IMR-90 (cell line): ENCODE data around the gene KLK1. TPM values are rescaled to one million over a fixed set of nuclear protein-coding genes. Genes with fewer than 3 reads are reported as not detected.

Experiments
- ATAC-seq: fragments of 200-7000 bp; cut with Tn5 transposase; 2 replicates; pipeline ENCODE4 v1.9.1; 2020; ENCODE audit warnings: low read depth, mild to moderate bottlenecking, moderate library complexity
- BruUV-seq: library from RNA; stranded (reverse); fragments of 400-500 nt; replicated peaks from 2 replicates; lab custom pipeline; 2021; lab: Mats Ljungman, UMichigan
- CTCF ChIA-PET: fragments of 300-600 bp; formaldehyde crosslinking; extraction: SDS; loops from one replicate; lab custom pipeline; 2021; ENCODE audit warnings: antibody characterized with exemption; lab: Yijun Ruan, JAX
- POLR2A ChIA-PET: fragments of 300-600 bp; sonication (Branson Sonifier 250); formaldehyde crosslinking; loops from one replicate; lab custom pipeline; 2022; ENCODE audit warnings: antibody characterized with exemption; ENCODE audit not compliant: unreplicated experiment; lab: Charles Lee
- DNase-seq: peaks from one replicate; pipeline ENCODE4 v3.0.0; 2013
- H2AFZ ChIP-seq: replicated peaks from 2 replicates; pipeline ENCODE3; 2013; ENCODE audit warnings: low read length, mild to moderate bottlenecking; ENCODE audit not compliant: poor library complexity
- H2AK5ac ChIP-seq: 2 replicates; pipeline ENCODE4 v1.6.1; 2013; ENCODE audit warnings: low read depth, low read length, inconsistent platforms
- H2AK9ac ChIP-seq: replicated peaks from 2 replicates; pipeline ENCODE3; 2013; ENCODE audit warnings: mild to moderate bottlenecking, low read depth, low read length, moderate library complexity; ENCODE audit not compliant: poor library complexity
- H2BK120ac ChIP-seq: 2 replicates; pipeline ENCODE4 v1.6.1; 2013; ENCODE audit warnings: low read depth, low read length, inconsistent platforms
- H2BK15ac ChIP-seq: 3 replicates; pipeline ENCODE4 v1.6.1; 2013; ENCODE audit warnings: low read depth, low read length, inconsistent platforms
- H2BK20ac ChIP-seq: 2 replicates; pipeline ENCODE4 v1.6.1; 2013; ENCODE audit warnings: low read depth, mild to moderate bottlenecking, inconsistent platforms, low read length, moderate library complexity
- H2BK5ac ChIP-seq: 2 replicates; pipeline ENCODE4 v1.6.1; 2013; ENCODE audit warnings: mild to moderate bottlenecking, low read depth, low read length, inconsistent platforms; ENCODE audit not compliant: poor library complexity, severe bottlenecking
- H3K14ac ChIP-seq: replicated peaks from 2 replicates; pipeline ENCODE4 v1.6.1; 2013; ENCODE audit warnings: low read depth, low read length, inconsistent platforms
- H3K18ac ChIP-seq: 2 replicates; pipeline ENCODE4 v1.6.1; 2013; ENCODE audit warnings: low read depth, low read length, control low read depth
- H3K23ac ChIP-seq: 2 replicates; pipeline ENCODE4 v1.6.1; 2013; ENCODE audit warnings: low read depth, low read length, inconsistent platforms
- H3K27ac ChIP-seq: 2 replicates; pipeline ENCODE4 v1.5.1; 2013; ENCODE audit warnings: mild to moderate bottlenecking, control low read depth, low read length; ENCODE audit not compliant: insufficient read depth
- H3K27me3 ChIP-seq: 2 replicates; pipeline ENCODE4 v1.6.1; 2013; ENCODE audit warnings: low read length; ENCODE audit not compliant: control insufficient read depth, insufficient read depth
- H3K36me3 ChIP-seq: 2 replicates; pipeline ENCODE4 v1.6.1; 2013; ENCODE audit warnings: low read length, mixed read lengths; ENCODE audit not compliant: control insufficient read depth, insufficient read depth
- H3K4ac ChIP-seq: 2 replicates; pipeline ENCODE4 v1.6.1; 2013; ENCODE audit warnings: low read depth, low read length, inconsistent platforms
- H3K4me1 ChIP-seq: 2 replicates; pipeline ENCODE4 v1.6.1; 2013; ENCODE audit warnings: low read length, mixed read lengths; ENCODE audit not compliant: control insufficient read depth, insufficient read depth
- H3K4me2 ChIP-seq: 2 replicates; pipeline ENCODE4 v1.6.1; 2013; ENCODE audit warnings: low read depth, mild to moderate bottlenecking, control low read depth, low read length, moderate library complexity
- H3K4me3 ChIP-seq: 2 replicates; pipeline ENCODE4 v1.5.1; 2013; ENCODE audit warnings: low read depth, mild to moderate bottlenecking, control low read depth, low read length, moderate library complexity; ENCODE audit not compliant: insufficient read depth
- H3K56ac ChIP-seq: 2 replicates; pipeline ENCODE4 v1.6.1; 2013; ENCODE audit warnings: low read length, inconsistent platforms; ENCODE audit not compliant: insufficient read depth; ENCODE audit errors: extremely low read depth
- H3K79me1 ChIP-seq, 2 experiments: 2 replicates each; pipeline ENCODE4 v1.6.1; 2013; ENCODE audit warnings: low read length in 2 of 2, inconsistent platforms in 1 of 2, low read depth in 1 of 2
- H3K9ac ChIP-seq: 2 replicates; pipeline ENCODE4 v1.6.1; 2013; ENCODE audit warnings: low read depth, low read length, control low read depth
- H3K9me1 ChIP-seq: 2 replicates; pipeline ENCODE4 v1.6.1; 2013; ENCODE audit warnings: low read length, inconsistent platforms; ENCODE audit not compliant: insufficient read depth
- H3K9me3 ChIP-seq: 2 replicates; pipeline ENCODE4 v1.6.1; 2013; ENCODE audit warnings: low read length; ENCODE audit not compliant: control insufficient read depth, insufficient read depth
- H4K20me1 ChIP-seq: 2 replicates; pipeline ENCODE4 v1.6.1; 2013; ENCODE audit warnings: low read length, inconsistent platforms; ENCODE audit not compliant: insufficient read depth
- H4K5ac ChIP-seq: 2 replicates; pipeline ENCODE4 v1.6.1; 2013; ENCODE audit warnings: mild to moderate bottlenecking, low read depth, low read length, control low read depth
- H4K8ac ChIP-seq, 2 experiments: 2 replicates each; pipeline ENCODE4 v1.6.1; 2013; ENCODE audit warnings: low read depth in 2 of 2, low read length in 2 of 2, control low read depth in 1 of 2, inconsistent platforms in 1 of 2
- H4K91ac ChIP-seq: 2 replicates; pipeline ENCODE4 v1.6.1; 2013; ENCODE audit warnings: low read depth, low read length, inconsistent platforms; ENCODE audit not compliant: insufficient read depth
- BHLHE40 ChIP-seq: fragments of 150-350 bp; IDR thresholded peaks from 2 replicates; pipeline ENCODE4 v1.6.1; 2016; ENCODE audit warnings: mild to moderate bottlenecking, low read depth, low read length
- CHD1 ChIP-seq: IDR thresholded peaks from 2 replicates; pipeline ENCODE4 v1.6.1; 2012; ENCODE audit warnings: low read depth, low read length, improper control_type of control experiment
- FOS ChIP-seq: fragments of 150-350 bp; IDR thresholded peaks from 2 replicates; pipeline ENCODE4 v1.6.1; 2016; ENCODE audit warnings: low read depth, low read length
- MAFK ChIP-seq: IDR thresholded peaks from 2 replicates; pipeline ENCODE4 v1.6.1; 2012; ENCODE audit warnings: low read depth, low read length, improper control_type of control experiment
- MAZ ChIP-seq: IDR thresholded peaks from 2 replicates; pipeline ENCODE4 v1.6.1; 2012; ENCODE audit warnings: low read depth, mild to moderate bottlenecking, low read length, improper control_type of control experiment, moderate library complexity, borderline replicate concordance
- MXI1 ChIP-seq: IDR thresholded peaks from 2 replicates; pipeline ENCODE4 v1.6.1; 2012; ENCODE audit warnings: low read depth, mild to moderate bottlenecking, low read length, moderate library complexity, borderline replicate concordance
- POLR2A ChIP-seq: IDR thresholded peaks from 2 replicates; pipeline ENCODE4 v1.6.1; 2012; ENCODE audit warnings: mild to moderate bottlenecking, low read depth, low read length
- RCOR1 ChIP-seq: IDR thresholded peaks from 2 replicates; pipeline ENCODE4 v1.6.1; 2012; ENCODE audit warnings: mild to moderate bottlenecking, low read length, improper control_type of control experiment; ENCODE audit not compliant: insufficient replicate concordance
- SMC3 ChIP-seq: fragments of 150-350 bp; IDR thresholded peaks from 2 replicates; pipeline ENCODE4 v1.6.1; 2016; ENCODE audit warnings: low read depth, mild to moderate bottlenecking, antibody characterized with exemption, low read length, moderate library complexity
- WGBS, 2 experiments: methylation state at CpG; one replicate each; pipeline versions ENCODE4 v1.1.5 to v1.1.7; 2013; ENCODE audit warnings: missing lambda C conversion rate in 2 of 2; ENCODE audit not compliant: insufficient read length in 1 of 2; ENCODE audit errors: extremely low coverage in 2 of 2; 5-methylcytosine and 5-hydroxymethylcytosine counted together
- dilution Hi-C: fragments of 300-500 bp; cut with HindIII; formaldehyde crosslinking; loops from one replicate; pipeline ENCODE4 v1.14.3; 2018; ENCODE audit warnings: low sequenced_read_pairs; ENCODE audit not compliant: unreplicated experiment
- in situ Hi-C: fragments of 300-500 bp; cut with MboI; formaldehyde crosslinking; loops from 3 replicates; pipeline ENCODE4 v1.14.3; 2019; ENCODE audit warnings: low sequenced_read_pairs, inconsistent platforms, mixed read lengths
- intact Hi-C: fragments of 100-400 bp; cut with micrococcal nuclease; formaldehyde crosslinking; loops from 2 replicates; pipeline ENCODE4 v1.10.0; 2022
- polyA plus RNA-seq, 3 experiments: library from polyadenylated mRNA; depleted of rRNA; stranded (reverse); fragments of >200 nt; gene quantifications; 2 replicates each; pipeline ENCODE4 v1.2.3, GENCODE V29; 2012; ENCODE audit warnings: low replicate concordance in 1 of 3
- total RNA-seq: library from RNA; depleted of rRNA; stranded (reverse); fragments of >200 nt; gene quantifications from 2 replicates; pipeline ENCODE4 v1.2.3, GENCODE V29; 2012
- TF ChIP-seq, protein P1 (sequence below): fragments of 150-350 bp; IDR thresholded peaks from 2 replicates; pipeline ENCODE4 v1.6.1; 2016; ENCODE audit warnings: low read depth, mild to moderate bottlenecking, low read length, moderate library complexity, borderline replicate concordance

Gene KLK1
- total and polyA plus RNA-seq, 2 of the 4 experiments (the other 2 are of a cell fraction): not detected

DNA sequence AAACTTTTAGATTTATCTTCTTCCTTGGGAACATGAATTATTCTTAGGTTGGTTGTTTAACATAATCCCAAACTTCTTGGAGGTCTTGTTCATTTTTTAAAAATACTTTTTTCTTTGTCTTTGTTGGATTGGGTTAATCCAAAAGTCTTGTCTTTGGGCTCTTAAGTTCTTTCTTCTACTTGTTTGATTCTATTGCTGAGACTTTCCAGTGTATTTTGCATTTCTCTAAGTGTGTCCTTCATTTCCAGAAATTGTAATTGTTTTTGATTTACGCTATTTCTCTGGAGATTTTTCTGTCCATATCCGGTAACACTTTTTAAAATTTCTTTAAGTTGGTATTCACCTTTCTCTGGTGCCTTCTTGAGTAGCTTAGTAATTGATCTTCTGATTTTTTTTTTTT lies 19.6 kb upstream of the KLK1 start:
- no peak overlapping the region for H2BK20ac ChIP-seq
- no TSS peak for BruUV-seq
- dilution Hi-C loops: no loop called here
- intact Hi-C loops: no loop called here
- no peak overlapping the region for H2BK15ac ChIP-seq
- H3K9me1 ChIP-seq: no peaks in the 10 kb centered on the region
- H2AK9ac ChIP-seq: no peak overlapping the region
- H3K9ac ChIP-seq: no peak overlapping the region
- ChIA-PET POLR2A (no interaction called here), CTCF (no interaction called here)
- TF ChIP-seq CHD1 (no peak), MXI1 (no peak), FOS (no peak), POLR2A (no peak), RCOR1 (no peak), BHLHE40 (no peak), MAFK (no peak), SMC3 (no peak), MAZ (no peak)
- TF ChIP-seq, protein P1, sequence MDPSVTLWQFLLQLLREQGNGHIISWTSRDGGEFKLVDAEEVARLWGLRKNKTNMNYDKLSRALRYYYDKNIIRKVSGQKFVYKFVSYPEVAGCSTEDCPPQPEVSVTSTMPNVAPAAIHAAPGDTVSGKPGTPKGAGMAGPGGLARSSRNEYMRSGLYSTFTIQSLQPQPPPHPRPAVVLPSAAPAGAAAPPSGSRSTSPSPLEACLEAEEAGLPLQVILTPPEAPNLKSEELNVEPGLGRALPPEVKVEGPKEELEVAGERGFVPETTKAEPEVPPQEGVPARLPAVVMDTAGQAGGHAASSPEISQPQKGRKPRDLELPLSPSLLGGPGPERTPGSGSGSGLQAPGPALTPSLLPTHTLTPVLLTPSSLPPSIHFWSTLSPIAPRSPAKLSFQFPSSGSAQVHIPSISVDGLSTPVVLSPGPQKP: no peak
- H4K8ac ChIP-seq: no peak overlapping the region
- no peak overlapping the region for H2BK5ac ChIP-seq
- no peaks in the 10 kb centered on the region for H3K79me1 ChIP-seq
- no peak overlapping the region for H3K27ac ChIP-seq
- no peak overlapping the region for H4K91ac ChIP-seq
- no peak overlapping the region for H3K4ac ChIP-seq
- no peak overlapping the region for H2BK120ac ChIP-seq
- no peak overlapping the region for H3K23ac ChIP-seq
- no peak overlapping the region for H3K4me3 ChIP-seq
- DNase-seq: no peak
- H3K9me3 ChIP-seq: no peaks in the 10 kb centered on the region
- no peak overlapping the region for H3K56ac ChIP-seq
- H3K27me3 ChIP-seq: no peaks in the 10 kb centered on the region; the same call in 1 of the 2 replicates
- H4K5ac ChIP-seq: no peak overlapping the region
- no peak overlapping the region for H3K14ac ChIP-seq
- no peaks in the 10 kb centered on the region for H3K4me1 ChIP-seq
- no peak overlapping the region for H3K4me2 ChIP-seq
- in situ Hi-C loops: no loop called here
- no peak overlapping the region for H2AK5ac ChIP-seq
- H4K20me1 ChIP-seq: no peaks in the 10 kb centered on the region
- WGBS, 2 experiments: no CpG with 5 or more reads among the region's 2 CpGs
- no peak overlapping the region for H3K18ac ChIP-seq
- H2AFZ ChIP-seq: no peak overlapping the region
- no peaks in the 10 kb centered on the region for H3K36me3 ChIP-seq
- ATAC-seq: no peak
